HG02678 (cell line): ENCODE data around the gene DLG5.
A peak's percentile ranks its signal among the peaks of the same experiment; 100 is the strongest.

Source experiments
- ATAC-seq: cut with Tn5 transposase; IDR thresholded peaks from one replicate; pipeline ENCODE4 v1.9.1; 2021; ENCODE audit warnings: mild to moderate bottlenecking, moderate library complexity; ENCODE audit not compliant: unreplicated experiment

DLG5 gene

GRCh38 chr10:77823811-77824542 is 102.6 kb downstream of the DLG5 start:
- no peak for ATAC-seq

DNA sequence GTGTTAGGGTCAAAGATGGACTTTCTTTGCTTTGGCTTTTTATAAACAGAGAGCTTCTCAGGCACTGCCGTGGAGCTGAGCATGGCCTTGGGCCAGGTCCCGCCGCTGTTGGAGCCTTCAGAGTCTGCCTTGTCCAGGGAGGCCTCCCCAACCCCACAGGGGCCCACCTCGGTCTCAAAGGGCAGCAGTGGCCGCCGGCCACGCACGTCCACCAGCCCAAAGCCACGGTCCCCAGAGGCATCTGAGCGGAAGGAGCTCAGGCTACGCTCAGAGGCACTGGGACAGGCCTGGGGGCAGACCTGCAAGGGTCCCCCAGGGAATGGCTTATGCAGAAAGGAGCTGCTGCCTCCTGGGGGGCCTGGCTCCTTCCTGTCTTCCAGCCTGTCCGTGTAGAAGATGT is 105.0 kb downstream of the DLG5 start:
- ATAC-seq = no peak

GRCh38 chr10:77821036-77821435 is 105.5 kb downstream of the DLG5 start:
- no peak for ATAC-seq

GRCh38 chr10:77820349-77820748 is 106.2 kb downstream of the DLG5 start:
- no peak for ATAC-seq

DNA sequence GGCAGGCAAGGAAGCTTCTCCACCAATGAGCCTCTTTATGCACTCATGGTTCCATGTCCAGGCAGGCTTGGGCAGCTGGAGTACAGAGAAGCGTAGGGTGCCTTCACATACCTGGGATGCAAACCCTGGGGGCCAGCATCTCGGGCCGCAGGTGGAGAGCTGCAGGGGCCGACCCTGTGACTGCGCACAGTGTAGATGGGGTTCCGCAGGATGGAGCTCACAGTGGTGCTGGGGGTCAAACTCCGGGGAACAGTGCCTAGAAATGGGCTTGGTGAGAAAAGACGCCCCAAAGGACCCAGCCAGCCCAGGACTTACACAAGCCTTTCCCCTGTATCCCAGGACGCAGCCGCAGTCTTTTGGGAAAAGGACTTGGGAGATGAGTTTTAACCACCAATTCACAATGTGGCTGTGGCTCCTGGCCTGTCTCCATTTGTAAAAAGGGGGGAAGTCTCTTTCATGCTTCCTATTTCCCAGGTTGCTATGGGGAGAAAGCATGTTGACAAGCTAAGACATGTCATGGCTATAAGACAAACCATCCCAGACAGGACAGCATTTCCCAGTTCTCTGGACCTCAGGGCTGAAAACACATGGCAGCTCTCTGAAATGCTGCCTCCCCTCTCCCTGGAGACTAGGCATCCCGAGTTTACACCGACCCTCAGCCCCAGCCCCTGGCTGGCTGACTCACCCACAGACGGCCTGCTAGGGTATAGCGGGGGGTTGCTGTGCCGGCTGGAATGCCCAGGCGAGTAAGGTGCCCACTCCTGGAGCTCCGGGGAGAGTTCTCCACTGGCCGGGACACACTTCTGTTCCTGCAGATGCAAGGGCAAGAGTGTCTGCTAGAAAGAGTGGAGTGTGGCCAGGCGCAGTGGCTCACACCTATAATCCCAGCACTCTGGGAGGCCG is 107.1 kb downstream of the DLG5 start:
- no peak for ATAC-seq

DNA sequence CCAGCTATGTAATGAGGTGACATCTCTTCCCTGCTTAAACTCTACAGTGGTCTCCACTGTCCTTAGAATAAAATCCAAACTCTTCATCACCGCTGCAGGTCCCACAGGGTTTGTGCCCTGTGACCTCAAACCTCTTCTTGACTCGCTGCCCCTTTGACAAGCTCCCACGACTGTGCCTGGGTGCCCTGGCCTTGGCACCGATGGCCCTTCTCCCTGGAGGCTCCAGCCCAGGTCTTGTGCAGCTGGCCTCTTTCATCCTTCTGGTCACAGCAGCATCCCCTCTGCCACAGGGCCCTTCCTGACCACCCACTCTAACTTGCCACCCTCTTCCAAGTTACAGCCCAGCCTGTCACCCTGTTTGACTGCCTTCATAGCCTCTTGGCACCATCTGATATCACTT is 108.2 kb downstream of the DLG5 start:
- ATAC-seq = no peak

- ATAC-seq = no peak
These were observed 109.0 kb downstream of the DLG5 start for GRCh38 chr10:77817541-77817940.

GRCh38 chr10:77816311-77816710 is 110.2 kb downstream of the DLG5 start:
- no peak for ATAC-seq

GRCh38 chr10:77812741-77813140 is 113.8 kb downstream of the DLG5 start:
- ATAC-seq = no peak

DNA sequence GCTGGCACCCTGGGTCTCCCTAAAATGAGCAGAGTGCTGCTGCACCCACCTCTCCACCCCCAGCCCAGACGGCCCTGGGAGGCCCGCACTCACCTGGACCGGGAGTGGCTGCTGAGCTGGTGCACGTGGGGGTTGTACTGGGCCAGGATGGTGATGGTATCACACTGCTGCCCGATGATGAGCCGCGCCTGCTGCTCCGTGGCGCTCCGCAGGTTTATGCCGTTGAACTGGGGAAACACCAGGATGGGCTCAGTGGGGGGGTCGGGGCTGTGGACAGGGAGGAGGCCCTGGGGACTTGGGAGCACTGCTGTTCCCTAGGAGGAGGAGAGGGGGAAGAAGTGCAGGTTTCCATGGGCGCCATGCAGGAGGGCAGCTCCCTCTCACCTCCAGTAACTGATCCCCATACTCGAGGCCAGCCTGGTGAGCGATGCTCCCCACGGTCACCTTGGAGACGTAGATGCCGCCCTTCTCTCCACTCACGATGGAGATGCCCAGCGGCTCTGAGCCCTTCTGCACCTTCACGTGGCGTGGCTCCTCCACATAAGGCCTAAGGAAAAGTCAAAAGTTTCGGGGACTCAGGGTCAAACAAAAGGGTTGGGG is 114.6 kb downstream of the DLG5 start:
- no peak for ATAC-seq

GRCh38 chr10:77810446-77811335 is 115.9 kb downstream of the DLG5 start:
- no peak for ATAC-seq

- ATAC-seq = no peak
These were observed 117.2 kb downstream of the DLG5 start for GRCh38 chr10:77809336-77809735.

- no peak for ATAC-seq
These were observed 118.8 kb downstream of the DLG5 start for GRCh38 chr10:77807706-77808105.

DNA sequence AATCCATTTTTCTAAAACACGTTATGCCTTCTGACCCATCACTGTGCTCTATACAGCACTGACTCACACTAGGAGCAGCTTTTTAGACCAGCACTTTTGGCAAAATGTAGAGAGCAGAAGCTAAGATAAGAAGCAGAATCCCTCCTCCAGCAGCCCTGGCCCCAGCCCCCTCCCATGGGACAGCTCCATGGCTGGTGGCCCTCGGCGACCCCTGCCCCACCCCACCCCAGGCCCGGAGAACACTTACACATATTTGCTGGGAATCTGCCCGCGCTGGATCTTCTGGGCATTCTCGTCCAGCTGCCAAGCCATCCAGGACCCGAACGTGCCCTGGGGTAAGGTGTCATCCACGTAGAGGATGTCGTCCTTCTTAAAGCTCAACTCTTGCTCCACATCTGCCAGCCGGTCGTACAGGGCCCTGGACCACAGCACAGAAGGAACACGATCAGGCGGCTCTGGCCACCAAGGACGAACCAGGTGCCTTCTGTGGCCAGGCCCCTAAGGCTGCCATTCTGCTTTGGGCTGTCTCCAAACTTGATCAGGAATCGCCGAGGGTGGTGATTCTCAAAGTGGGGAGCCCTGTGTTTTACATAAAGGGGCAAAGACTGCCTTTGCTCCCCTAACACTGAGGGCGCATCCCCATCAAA is 119.9 kb downstream of the DLG5 start:
- ATAC-seq = no peak

GRCh38 chr10:77805676-77806075 is 120.9 kb downstream of the DLG5 start:
- ATAC-seq = no peak

GRCh38 chr10:77804371-77804770 is 122.2 kb downstream of the DLG5 start:
- no peak for ATAC-seq

DNA sequence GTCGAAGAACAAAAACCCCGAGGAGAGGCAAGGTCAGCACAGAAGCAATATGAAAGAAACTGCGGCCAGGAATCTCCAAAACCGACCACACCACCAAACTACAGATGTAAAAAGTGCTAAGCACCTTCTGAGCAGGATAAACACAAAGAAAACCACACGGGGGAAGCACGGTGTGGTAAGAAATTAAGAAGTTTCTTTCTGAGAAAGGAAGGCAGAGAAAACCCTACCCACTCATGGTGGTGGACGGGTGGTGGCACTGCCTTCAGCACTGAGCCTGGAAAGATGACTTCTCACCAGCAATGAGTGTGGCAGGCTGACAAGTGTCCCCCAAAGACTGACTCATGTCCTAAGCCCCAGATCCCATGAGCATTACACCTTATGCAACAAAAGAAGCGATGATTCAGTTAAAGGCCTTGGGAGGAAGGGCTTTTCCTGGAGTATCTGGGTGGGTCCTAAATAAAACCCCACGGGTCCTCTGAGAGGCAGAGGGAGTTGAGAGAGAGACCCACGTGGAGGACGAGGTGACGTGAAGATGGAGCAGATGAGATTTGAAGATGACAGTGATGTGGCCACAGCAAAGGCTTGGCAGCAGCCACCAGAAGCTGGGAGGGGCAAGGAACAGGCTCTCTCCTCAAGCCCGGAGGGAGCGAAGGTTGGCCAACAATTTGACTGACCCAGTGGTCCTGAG is 124.9 kb downstream of the DLG5 start:
- peak; percentile 78 for ATAC-seq

DNA sequence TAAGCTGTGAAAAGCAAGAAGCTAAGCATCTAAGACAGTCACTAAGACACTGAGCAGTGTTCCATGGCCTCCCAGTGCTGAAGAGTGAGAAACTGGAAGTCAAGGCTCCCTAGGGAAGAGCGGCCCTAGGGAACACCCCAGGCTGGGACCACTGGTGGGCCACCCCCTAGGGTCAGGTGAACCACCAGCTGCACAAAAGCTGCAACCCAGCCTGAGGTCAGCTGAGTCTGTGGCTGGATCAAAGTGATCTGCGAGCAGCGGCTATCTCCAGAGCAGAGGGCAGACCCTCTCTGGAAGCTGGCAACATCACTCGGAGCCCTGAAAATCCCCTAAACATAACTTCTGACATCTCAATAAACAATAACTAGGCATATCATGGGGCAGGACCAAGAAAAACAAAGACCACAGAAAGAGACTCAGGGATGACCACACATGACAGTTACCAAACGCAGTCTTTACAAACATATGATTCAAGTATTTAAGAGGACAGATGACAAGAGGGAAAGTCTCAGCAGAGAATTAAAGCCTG is 125.8 kb downstream of the DLG5 start:
- ATAC-seq = no peak

GRCh38 chr10:77800320-77800719 is 126.2 kb downstream of the DLG5 start:
- ATAC-seq = no peak
